COR-L47 (cell line): ENCODE measurements around the gene PSMB11.

Experiments
- DNase-seq: peaks from one replicate; lab custom pipeline; 2025; lab: John Stamatoyannopoulos, UW

The PSMB11 gene

GRCh38 chr14:23044840-23045239 is 2.8 kb downstream of the PSMB11 start:
- no peak for DNase-seq

DNA sequence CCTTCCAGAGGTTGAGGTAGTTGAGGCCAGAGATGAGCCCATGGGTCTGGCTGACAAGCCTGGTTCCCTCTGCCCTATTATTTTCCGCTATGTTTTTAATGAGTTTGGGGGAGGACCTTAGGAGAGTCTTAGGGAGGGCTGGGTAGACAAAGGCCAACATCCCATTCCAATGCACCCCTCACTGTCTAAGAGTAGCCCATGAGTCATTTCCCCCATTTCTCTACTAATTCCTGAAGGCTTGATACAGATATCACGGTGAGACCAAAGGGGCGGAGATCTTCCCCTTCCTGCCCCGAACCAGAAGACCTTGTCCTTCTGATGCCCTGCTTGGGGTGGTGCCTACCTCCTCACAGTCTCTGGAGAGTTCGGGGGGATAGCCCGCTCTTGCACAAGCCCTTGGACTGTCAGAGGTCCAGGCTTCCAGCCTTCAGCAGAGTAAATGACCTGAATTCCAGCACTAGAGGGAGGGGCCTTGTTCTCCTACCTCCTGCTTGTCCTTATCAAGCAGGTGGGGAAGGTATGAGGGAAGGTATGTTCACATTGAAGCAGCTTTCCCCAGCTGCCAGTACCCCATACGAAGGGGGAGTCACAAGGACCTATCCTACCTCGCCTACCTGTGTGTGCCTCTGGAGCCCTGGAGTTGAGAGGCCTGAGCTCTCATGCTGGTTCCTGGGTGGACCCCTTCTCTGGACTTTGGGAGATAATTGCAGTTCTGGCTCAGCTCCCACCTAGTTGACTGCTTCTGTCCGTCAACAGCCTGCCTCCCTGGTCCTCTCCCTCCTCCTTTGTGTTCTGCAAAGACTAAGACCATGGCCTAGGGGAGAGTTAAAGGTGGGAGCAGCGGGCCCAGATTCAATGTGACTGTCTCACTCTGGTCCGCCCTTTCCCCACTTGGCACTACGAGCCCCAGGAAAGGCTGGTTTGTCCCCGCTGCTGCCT is 3.7 kb downstream of the PSMB11 start:
- no peak for DNase-seq

DNA sequence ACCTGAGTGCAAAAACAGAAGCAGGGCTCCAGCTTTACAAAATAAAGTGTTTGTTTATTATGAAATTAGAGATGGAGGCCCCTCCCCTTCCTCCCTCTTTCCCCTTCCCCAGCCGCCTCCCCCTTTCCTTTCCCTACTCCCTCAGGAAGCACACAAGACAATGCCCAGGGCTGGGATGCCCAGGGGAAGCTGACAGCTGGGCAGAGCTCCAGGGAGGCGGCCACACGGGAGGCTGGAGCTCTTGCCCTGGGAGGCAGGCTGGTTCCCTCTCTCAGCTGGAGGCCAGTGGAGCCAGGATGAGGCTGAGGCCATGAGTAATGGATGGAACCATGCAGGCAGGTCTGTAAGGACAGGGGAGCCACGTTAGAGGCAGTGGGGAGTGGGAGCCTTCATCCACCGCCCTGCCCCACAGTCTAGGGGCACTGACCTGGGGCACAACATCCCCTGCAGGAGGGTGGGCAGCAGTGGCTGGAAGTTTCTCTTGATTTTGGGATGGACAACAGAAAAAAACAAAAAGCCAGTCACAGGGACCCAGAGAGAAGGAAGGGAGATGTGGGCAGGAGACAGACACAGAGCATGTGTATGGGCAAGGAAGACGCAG is 5.1 kb downstream of the PSMB11 start:
- DNase-seq = no peak

- no peak for DNase-seq
Observed at GRCh38 chr14:23047751-23048693, 6.0 kb downstream of the PSMB11 start.

- no peak for DNase-seq
Observed at GRCh38 chr14:23049011-23049410, 7.0 kb downstream of the PSMB11 start.

GRCh38 chr14:23051141-23052057 is 9.4 kb downstream of the PSMB11 start:
- no peak for DNase-seq

GRCh38 chr14:23052182-23052623 is 10.2 kb downstream of the PSMB11 start:
- no peak for DNase-seq

DNA sequence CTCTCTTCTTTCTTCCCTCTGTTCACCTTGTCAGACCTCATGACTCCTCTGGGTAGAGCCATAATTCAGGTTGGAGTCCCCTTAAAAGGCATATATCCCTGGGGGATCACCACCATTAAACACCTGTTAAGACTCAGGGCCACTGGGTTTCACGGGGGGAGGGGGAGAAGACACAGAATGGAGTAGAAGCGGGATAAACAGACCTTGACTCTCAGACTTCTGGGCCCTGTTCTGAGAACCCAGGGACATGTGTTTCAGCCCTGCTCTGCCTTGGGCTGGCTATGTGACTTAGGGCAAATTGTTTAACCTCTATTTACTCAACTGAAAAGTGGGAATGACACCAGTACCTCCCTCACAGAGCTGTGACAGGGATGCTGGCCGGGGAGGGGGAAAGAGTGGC is 10.7 kb downstream of the PSMB11 start:
- DNase-seq = no peak

- DNase-seq = no peak
Observed at GRCh38 chr14:23053426-23053825, 11.4 kb downstream of the PSMB11 start.

DNA sequence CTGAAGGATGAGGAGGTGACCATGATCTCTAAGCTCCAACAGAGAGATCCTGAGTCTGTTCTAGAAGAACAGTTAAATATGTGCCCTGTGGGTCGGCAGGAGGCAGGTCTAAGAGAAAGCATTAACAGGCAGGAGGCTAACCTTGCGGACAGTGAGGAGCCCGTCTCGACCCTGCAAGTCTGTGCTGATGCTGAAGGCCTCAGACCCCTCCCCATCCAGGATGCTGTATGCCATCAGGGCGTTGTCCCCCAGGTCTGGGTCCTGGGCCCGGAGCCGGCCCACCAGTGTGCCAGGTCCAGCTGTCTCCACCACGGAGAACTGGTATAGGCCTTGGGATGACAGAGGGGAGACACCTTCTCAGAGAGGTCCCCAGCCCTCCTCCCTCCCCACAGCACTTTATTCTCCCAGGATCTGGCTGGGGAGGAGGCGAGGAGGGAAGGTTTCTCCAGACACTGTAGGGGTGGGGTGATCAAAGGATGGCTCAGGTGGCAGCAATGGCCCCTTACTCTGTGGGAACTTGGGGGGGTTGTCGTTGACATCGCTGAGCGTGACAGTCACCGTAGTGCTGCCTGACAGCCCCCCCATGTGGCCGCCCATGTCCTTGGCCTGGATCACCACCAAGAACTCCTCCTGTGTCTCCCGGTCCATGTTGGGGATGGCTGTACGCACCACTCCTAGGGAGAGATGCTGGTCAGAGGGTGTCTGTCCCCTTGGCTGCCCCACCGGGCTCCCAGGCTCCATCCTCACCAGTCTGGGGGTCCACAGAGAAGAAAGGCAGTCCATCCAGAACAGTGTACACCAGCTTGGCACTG is 12.2 kb downstream of the PSMB11 start:
- DNase-seq = no peak

- DNase-seq = no peak
Observed at GRCh38 chr14:23055147-23055550, 13.1 kb downstream of the PSMB11 start.

DNA sequence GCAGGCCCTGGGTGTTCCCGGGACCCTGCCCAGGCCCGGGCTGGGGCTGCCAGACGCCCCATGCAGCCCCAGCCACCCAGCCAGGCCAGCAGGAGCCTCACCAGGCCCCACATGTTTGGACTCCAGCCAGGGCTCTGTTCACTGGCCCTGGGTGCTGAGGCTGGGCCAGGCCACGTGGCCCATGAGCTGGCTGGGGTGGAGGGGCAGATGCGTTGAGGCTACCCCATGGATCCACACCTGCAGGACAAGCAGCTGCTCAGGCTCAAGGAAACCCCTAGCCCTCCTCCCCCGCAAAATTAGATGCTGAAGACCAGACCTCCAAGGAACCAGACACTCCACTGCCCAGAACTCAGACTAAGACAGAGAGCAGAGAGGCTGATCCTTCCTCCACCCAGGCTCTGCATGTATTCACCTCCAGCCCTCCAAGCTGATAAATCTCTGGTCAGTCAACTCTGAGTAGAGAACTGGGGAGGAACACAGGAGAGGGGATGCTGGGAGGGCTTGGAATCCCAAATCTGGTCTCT is 13.7 kb downstream of the PSMB11 start:
- no peak for DNase-seq

DNA sequence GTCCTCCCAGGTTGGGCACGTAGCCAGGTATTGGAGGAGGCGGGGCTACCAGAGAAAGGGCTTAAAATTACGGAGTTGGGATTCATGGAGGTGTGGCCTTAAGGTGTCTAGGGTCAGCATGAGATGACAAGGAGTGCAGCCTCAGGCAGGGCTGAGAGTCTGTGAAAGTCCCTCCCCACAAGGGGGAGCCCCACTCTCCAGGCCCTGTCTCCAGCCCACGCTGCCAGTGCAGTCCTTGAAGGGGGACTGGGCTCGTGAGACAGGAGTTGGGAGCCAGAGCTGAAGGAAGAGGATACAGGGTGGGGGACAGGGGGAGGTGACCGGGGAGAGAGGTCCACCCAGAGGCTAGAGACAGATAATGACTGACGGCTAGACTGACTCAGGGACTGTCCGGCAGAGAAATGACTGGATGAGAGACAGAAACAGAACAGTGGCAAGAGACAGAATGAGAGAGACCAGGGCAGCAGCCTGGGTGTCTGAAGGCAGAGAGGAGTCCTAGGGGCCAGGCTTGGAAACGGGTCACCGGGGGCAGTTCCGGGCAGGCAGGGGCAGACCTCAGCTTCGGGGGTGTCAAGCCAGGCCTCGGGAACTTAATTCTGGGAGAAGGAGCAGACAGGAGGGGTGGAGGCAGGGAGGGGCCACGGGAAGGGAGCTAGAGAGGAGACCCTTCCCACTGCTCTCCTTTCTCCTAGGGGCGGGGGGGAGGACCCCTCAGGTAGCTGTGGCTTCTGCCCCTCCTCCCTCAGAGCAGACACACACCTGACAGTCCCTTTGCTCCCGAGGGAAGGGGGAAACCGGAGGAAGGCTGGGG is 14.3 kb downstream of the PSMB11 start:
- no peak for DNase-seq

DNA sequence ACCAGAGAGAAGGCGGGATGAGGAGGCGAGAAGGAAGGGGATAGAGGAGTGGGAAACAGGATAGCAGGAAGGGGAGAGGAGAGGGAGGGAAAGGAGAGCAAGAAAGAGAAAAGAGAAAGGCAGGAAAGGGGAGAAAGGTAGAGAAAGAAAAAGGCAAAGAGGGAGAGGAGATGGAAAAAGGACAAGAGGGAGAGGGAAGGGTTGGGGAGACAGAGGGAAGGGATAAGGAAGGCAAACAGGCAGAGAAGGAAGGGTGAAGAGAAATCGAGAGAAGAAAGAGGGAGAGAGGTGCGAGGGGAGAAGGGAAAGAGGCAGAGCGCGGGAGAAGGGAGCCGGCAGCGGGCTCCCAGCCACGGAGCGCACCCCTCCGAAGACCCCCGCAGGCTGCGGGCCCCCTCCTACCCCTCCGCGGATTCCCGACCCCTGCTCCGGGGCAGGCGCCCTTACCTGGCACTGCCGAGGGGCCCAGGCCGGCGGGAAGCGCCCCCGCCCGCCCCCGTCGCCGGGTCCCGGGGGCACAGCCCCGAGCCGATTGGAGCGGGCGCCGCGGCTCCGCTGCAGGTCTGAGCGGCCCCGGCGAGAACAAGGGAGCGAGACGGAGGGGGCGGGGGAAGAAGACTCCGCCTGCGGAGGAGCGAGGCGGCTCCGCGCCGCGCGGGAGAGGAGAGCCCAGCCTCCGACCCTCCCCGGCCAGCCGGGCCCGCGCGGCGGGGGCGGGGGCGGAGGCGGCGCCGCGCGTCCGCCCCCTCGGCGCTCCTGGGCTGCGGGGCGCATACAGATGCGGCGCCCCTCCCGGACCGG is 15.1 kb downstream of the PSMB11 start, which contains the start of gene CDH24:
Gene CDH24, minus strand, starts transcription at position 565 of the 801 bp plus-strand sequence. CDS start 1,787 bp downstream, outside the sequence.
- no peak for DNase-seq

DNA sequence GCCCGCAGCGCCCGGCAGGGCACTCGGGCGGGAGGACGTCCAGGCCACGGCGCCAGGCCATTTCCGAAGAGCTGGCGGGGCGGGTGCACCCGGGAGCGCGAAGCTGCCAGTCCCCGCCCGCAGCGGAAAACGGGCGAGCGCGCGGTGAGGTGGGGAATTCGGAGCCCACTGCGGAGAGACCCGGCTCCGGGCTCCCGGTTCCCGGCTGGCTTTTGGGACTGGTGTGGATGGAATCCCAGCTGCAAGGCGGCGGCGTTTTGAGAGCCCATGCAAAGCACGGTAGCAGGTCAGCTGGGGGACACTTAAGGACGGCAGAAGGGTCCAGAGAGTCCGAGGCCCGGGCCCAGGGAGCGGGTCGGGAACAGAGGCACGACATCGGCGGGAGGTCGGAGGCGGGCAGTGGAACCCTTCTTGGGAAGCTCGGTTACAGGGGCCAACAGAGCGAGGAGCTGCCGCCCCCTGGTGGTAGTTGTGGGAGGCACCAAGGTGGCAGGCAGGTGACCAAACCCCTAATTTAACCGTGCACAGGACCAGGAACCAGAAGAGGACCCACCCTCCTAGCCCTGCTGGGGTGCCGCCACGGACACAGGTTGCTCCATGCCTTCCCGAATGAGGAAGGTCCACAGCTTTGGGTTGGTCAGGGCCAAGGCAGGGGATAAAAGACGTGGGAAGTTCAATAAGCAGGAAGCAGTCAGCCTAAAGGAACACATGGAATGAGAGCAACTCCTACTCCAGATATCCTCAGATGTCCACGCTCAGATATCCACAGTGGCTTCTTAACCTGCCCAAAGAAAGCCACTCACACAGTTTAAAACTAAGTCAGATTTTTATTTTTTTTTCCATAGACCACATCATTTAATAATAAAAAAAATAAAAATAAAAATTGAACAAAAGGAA is 16.0 kb downstream of the PSMB11 start:
- DNase-seq = no peak

GRCh38 chr14:23058654-23059504 is 16.9 kb downstream of the PSMB11 start:
- DNase-seq = no peak
